ENCODE results near the gene ZNF483.
"Not testable (repeated sequence)": the region's sequence is repeated elsewhere in the genome, so short reads cannot be mapped to it uniquely, and the experiment has no call there.

Gene ZNF483

DNA sequence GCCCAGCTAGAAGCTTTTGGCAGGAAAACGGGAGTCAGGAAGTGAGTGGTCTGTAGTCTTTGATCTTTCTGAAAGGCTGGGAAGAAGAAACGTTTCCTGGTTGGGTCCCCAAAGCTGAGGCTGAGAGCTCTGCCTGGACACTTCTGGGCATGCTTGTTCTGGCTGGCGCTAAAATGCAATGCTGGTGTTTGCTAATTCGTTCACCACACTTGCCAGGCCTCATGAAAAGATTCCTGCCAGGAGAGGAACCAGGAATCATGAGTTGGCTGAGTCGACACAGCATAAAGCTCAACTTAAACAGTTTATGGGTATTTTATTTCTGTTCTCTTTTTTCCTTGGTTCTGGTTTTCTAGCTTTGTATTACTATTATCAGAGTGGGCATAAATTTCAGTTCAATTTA, 85.2 kb downstream of the ZNF483 start:
- no peak for DNase-seq (ENCODE audit: low read depth, low spot score)

- DNase-seq (ENCODE audit: low read depth, low spot score): no peak
Measured at GRCh38 chr9:111610845-111611244, 85.9 kb downstream of the ZNF483 start.

DNA sequence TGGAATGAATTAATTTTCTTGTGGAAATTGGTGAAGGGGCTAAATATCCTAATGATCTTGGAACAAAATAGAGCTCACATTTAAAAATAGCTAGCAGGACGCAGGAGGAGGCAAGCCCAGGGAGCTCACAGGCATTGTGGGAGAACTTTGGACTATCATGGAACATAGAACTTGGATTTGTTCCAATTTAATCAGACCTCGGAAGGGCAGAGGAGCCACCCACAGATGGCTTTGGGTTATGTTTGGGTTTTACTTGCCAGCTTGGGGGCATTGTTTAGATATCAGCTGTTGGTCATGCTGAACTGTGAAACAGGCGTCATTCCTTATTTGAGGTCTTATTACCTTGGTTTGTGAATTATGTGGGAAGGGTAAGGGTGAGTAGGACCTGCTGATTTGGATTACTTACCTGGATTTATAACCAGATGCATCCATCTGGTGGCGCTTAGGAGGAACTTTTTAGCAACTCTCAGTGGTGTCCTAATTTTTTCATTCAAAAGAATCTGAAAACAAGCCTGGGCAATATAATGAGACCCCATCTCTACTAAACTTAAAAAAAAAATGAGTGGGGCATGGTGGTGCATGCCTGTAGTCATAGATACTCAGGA, 88.6 kb downstream of the ZNF483 start:
- no peak for DNase-seq (ENCODE audit: low read depth, low spot score)

DNA sequence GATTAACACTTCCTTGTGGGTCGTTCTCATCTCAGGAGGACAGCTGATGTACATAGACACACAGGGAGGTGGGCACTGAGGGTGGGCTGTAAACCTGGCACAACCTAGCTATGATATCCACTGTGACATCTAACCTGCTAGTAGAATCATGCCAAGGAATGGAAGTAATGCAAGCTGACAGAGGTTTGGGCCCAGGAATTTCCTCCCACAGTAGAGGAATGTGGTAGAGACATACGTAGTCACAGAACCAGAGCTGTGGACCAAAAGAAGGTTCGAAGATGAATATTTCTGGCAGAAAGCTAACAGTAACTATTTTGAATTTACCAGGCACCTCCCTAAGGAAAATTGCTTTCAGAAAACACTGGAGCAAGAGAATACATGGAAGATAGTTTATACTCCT, 90.9 kb downstream of the ZNF483 start:
- DNase-seq (ENCODE audit: low read depth, low spot score): no peak

GRCh38 chr9:111617349-111617748, 92.4 kb downstream of the ZNF483 start:
- not testable (repeated sequence) for DNase-seq (ENCODE audit: low read depth, low spot score)

DNA sequence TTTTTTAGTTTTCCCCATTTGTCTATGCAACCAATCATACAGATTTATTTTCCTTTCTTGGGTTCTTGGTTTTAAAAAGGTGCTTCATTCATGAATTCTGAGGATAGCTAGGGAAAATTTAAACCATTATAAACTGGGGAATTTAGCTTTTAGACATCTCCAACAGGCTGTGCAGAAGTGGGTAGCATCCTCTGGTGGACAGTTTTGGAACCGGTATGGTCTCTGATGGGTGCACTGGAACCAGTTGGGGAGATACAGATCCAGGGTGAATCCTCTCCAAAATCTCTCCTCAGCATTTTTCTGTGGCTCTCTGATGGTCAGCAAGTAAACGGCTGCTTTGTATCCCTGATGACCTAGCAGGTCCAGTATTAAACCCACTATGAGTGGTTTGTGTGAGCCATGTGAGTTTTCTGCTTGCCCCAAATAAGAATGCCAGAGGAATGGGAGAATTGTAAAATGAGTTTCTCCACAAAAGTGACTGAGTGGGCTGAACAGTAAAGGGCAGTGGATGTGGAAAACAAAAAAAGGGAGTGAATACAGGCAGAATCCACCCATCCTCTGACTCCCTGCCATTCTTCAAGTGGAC, 97.0 kb downstream of the ZNF483 start:
- DNase-seq (ENCODE audit: low read depth, low spot score): no peak

DNA sequence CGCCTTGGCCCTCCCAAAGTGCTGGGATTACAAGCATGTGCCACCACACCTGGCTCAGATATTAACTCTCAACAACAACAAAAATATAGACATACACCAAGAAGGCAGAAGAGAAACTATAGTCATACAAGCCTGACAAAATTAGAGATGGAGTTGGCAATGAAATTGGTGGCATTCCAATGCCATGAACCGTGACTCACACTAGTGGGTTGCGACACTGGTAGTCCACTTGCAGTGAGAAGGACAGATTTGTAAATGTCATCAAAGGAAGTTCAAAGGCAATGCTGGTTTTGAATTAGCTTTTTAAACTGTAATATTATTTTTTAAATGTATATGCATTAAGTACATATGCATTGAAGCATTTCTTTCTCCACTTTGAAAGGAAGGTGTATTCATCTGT, 97.6 kb downstream of the ZNF483 start:
- DNase-seq (ENCODE audit: low read depth, low spot score): no peak

Measured in iPS DF 19.7 (cell line).